Upper lobe of right lung (tissue), 1 donor: ENCODE measurements around the gene GALNTL6. TPM values are rescaled to one million over a fixed set of nuclear protein-coding genes. Genes with fewer than 3 reads are reported as not detected.

Experiments
- ATAC-seq: fragments of 200-7000 bp; cut with Tn5 transposase; one replicate; pipeline ENCODE4 v1.9.1; 2020; ENCODE audit warnings: mild to moderate bottlenecking, moderate library complexity
- DNase-seq: peaks from one replicate; pipeline ENCODE4 v3.0.0-alpha.2; 2020
- H3K27ac ChIP-seq: fragments of 200-600 bp; one replicate; pipeline ENCODE4 v1.8.0; 2022
- H3K27me3 ChIP-seq: fragments of 200-600 bp; one replicate; pipeline ENCODE4 v1.8.0; 2022; ENCODE audit warnings: mild to moderate bottlenecking
- H3K36me3 ChIP-seq: fragments of 200-600 bp; one replicate; pipeline ENCODE4 v1.8.0; 2022
- H3K4me1 ChIP-seq: fragments of 200-600 bp; one replicate; pipeline ENCODE4 v1.8.0; 2022
- H3K4me3 ChIP-seq: fragments of 200-600 bp; one replicate; pipeline ENCODE4 v1.8.0; 2022; ENCODE audit warnings: mild to moderate bottlenecking
- H3K9me3 ChIP-seq: fragments of 200-600 bp; one replicate; pipeline ENCODE4 v1.8.0; 2022
- intact Hi-C: fragments of 100-400 bp; cut with DNase I; formaldehyde crosslinking; loops from one replicate; pipeline ENCODE4 v1.11.0; 2022
- total RNA-seq: library from RNA; stranded (reverse); fragmentation: NEBNext Ultra II Directional; extraction: Animal tissue kit (Norgen Biotek cat#: 25700); gene quantifications from one replicate; pipeline ENCODE4 v1.2.1, GENCODE V29; 2021
- TF ChIP-seq, protein P1 (sequence below): fragments of 200-600 bp; IDR thresholded peaks from one replicate; pipeline ENCODE4 v1.8.0; 2022; ENCODE audit warnings: antibody characterized with exemption
- donor health status: DM: no; HTN: yes; CAD: no; lungs with severe emphysema.

GALNTL6 gene
- total RNA-seq, 1 donor from 2014 or later = 0.20 TPM

DNA sequence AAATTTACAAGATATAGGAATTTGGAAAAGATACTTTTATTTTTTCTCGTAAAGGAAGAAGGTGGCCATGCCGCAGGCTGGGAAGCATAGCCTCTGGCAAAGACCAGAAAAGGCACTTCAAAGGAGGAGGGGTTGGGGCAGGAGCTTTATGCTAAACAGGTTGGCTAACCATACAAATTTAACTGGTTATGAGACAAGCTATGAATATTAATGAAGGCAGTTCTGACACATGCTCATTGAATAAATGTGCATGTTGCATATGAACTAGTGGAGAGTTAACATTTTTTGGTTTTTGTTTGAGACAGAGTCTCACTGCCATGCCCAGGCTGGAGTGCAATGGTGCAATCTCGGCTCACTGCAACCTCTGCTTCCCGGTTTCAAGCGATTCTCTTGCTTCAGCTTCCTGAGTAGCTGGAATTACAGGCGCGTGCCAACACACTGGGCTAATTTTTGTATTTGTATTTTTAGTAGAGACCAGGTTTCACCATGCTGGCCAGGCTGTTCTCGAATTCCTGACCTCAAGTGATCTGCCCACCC, 36.5 kb downstream of the GALNTL6 start:
- intact Hi-C loops = no loop called here
- Histone ChIP-seq H3K4me3 (no peak overlapping the region), H3K27me3 (no peaks in the 10 kb centered on the region), H3K36me3 (no peaks in the 10 kb centered on the region), H3K27ac (no peak overlapping the region), H3K9me3 (no peaks in the 10 kb centered on the region), H3K4me1 (no peaks in the 10 kb centered on the region)
- no peak for DNase-seq
- no peak for ATAC-seq
- TF ChIP-seq, protein P1, sequence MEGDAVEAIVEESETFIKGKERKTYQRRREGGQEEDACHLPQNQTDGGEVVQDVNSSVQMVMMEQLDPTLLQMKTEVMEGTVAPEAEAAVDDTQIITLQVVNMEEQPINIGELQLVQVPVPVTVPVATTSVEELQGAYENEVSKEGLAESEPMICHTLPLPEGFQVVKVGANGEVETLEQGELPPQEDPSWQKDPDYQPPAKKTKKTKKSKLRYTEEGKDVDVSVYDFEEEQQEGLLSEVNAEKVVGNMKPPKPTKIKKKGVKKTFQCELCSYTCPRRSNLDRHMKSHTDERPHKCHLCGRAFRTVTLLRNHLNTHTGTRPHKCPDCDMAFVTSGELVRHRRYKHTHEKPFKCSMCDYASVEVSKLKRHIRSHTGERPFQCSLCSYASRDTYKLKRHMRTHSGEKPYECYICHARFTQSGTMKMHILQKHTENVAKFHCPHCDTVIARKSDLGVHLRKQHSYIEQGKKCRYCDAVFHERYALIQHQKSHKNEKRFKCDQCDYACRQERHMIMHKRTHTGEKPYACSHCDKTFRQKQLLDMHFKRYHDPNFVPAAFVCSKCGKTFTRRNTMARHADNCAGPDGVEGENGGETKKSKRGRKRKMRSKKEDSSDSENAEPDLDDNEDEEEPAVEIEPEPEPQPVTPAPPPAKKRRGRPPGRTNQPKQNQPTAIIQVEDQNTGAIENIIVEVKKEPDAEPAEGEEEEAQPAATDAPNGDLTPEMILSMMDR = no peak

DNA sequence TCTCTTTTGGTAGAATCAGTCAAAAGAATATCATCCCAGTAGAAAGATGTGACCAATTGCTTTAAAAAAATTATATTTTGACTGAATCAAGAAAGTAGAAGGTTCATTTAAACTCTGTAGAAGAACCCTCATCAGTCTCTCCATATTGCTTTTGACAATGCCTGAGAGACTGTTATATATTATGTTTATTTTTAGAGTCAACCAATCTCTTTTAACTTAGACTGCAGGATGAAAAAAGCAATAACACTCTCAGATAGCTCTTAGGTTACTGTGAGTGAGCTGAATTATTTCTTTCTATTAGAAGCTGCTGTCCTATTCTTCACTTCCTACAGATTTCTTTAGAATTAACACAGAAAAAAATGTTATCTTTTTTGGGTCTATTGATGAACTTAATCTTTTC, 38.1 kb downstream of the GALNTL6 start:
- Histone ChIP-seq H3K9me3 (no peaks in the 10 kb centered on the region), H3K36me3 (no peaks in the 10 kb centered on the region), H3K4me3 (no peak overlapping the region), H3K4me1 (no peaks in the 10 kb centered on the region), H3K27ac (no peak overlapping the region), H3K27me3 (no peaks in the 10 kb centered on the region)
- intact Hi-C loops = no loop called here
- ATAC-seq = no peak
- no peak for DNase-seq
- TF ChIP-seq, protein P1 = no peak

DNA sequence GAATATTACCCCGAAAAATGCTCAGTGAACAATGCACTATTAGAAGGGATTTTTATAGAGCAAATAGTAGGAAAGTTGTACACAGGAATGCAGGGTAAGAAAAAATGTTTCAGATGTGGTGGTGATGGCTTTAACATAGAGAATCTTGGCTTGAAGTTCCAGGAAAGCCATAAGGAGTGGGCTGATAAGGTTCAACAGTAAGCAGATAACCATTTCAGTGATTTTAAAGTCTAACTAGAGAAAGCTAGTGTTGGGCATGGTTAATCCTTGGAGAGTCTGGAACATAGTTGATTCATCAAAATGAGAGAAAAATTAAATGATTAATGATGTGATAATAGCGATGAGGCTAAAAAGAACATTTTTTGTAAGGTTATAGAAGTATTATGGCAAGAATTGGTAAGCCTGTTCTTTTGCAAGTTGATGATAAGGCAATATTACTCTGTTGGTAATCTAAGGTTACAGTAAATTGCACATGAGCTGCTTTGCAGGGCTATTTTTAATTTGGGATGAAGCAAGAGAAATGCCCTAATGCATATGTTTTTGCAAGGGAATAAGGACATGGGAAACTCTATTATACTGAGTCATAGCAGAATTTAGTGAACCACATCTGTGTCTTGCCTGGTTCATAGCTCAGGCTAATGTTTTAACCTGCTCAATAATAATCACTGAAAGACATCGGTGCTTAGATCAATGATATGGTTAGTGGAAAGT, 44.3 kb downstream of the GALNTL6 start:
- TF ChIP-seq, protein P1 = no peak

DNA sequence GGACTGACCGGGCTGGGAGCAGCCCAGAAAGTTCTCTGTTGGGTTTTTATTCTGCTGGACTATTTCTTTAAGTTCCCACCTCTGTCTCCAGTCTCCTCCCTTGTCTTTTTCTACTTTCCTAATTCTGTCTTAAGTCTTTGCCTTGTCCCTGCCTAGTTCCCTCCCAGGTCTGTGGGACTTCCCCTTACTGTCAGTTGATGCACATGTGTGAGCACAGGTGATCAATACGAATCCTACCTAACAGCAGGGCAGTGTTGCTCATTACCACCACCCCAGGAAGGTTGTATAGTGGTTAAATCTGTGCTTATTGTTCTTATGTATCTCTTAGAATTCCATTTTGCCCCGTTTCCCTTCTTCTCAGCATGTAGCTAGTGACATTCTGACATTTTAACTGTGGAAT, 62.1 kb downstream of the GALNTL6 start:
- no peak for ATAC-seq
- intact Hi-C loops = no loop called here

More for the DNA sequence above, 44.3 kb downstream of the GALNTL6 start:
- no peaks in the 10 kb centered on the region for H3K4me1 ChIP-seq
- H3K27me3 ChIP-seq = no peaks in the 10 kb centered on the region
- H3K27ac ChIP-seq = no peak overlapping the region
- H3K9me3 ChIP-seq = no peaks in the 10 kb centered on the region
- H3K36me3 ChIP-seq = no peaks in the 10 kb centered on the region
- DNase-seq (no peak), ATAC-seq (no peak)
- no peak overlapping the region for H3K4me3 ChIP-seq
- intact Hi-C loops = no loop called here

DNA sequence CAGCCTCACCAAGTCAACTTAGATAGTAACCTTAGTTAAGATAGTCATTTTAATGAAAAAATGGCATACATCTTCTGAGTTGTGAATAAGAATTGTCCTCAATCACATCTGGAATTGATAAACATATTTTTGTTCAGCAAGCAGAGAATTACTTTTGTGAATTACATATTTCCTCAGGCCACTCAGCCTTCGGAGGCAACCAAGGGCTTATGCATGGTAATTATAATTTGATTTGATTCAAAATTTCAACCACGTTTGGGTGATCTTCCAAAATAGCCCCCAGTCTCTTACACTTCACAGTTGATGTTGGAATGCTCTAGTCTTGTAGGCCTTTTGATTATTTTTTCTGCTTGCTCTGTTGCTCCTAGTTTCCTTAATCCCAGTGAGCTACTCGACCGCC, 63.4 kb downstream of the GALNTL6 start:
- ATAC-seq (no peak), DNase-seq (no peak)
- Histone ChIP-seq H3K4me3 (no peak overlapping the region), H3K4me1 (no peaks in the 10 kb centered on the region), H3K9me3 (no peaks in the 10 kb centered on the region), H3K36me3 (no peaks in the 10 kb centered on the region), H3K27me3 (no peaks in the 10 kb centered on the region), H3K27ac (no peak overlapping the region)
- TF ChIP-seq, protein P1 = no peak
- intact Hi-C loops = no loop called here

More for the DNA sequence above, 62.1 kb downstream of the GALNTL6 start:
- H3K27me3 ChIP-seq = no peaks in the 10 kb centered on the region
- DNase-seq = no peak
- no peak overlapping the region for H3K4me3 ChIP-seq
- H3K4me1 ChIP-seq = no peaks in the 10 kb centered on the region
- H3K9me3 ChIP-seq = no peaks in the 10 kb centered on the region
- TF ChIP-seq, protein P1 = no peak
- no peaks in the 10 kb centered on the region for H3K36me3 ChIP-seq
- H3K27ac ChIP-seq = no peak overlapping the region
